ENCODE measurements around the gene MAB21L4.
A peak's percentile ranks its signal among the peaks of the same experiment; 100 is the strongest.

The MAB21L4 gene

DNA sequence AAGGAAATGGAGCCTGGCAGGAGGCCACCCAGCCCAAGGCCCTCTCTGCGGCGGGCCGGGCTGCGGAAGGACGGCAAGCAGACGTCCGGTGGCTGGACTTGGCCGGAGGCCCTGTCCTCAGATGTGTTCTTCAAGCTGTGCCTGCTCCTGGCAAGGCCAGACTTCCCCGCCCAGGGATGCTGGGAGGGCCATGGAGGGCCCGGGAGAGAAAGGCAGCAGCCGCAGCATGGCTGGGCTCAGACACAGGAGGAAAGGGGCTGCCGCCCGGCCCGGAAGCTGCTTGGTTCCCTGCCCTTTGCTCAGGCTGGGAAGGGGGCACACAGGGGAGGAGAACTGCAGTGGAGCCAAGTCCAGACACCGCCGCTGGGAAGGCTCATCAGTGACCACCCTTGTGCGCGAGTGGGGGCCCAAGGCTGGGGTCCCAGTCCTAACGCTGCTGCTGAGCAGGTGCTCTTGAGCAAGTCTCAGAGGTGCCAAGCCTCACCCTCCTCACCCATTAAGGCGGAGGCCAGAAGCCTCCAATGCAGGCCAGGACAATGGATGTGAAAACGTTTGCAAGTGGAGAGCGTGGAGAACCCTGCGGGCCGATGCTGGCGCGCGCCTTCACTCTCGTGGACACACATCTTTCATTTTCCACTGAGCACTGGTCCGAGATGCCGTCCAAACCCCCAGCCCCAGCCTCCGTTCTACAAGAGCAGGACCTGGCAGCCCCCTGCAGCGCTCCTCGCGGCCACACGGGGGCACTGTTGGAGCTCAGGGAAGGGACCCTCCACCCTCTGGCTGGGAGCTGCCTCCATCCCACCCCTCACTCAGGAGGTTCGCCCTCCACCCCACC is 18.1 kb upstream of the MAB21L4 start:
- no peak overlapping the region for H3K27ac ChIP-seq
- TF ChIP-seq, protein P1, sequence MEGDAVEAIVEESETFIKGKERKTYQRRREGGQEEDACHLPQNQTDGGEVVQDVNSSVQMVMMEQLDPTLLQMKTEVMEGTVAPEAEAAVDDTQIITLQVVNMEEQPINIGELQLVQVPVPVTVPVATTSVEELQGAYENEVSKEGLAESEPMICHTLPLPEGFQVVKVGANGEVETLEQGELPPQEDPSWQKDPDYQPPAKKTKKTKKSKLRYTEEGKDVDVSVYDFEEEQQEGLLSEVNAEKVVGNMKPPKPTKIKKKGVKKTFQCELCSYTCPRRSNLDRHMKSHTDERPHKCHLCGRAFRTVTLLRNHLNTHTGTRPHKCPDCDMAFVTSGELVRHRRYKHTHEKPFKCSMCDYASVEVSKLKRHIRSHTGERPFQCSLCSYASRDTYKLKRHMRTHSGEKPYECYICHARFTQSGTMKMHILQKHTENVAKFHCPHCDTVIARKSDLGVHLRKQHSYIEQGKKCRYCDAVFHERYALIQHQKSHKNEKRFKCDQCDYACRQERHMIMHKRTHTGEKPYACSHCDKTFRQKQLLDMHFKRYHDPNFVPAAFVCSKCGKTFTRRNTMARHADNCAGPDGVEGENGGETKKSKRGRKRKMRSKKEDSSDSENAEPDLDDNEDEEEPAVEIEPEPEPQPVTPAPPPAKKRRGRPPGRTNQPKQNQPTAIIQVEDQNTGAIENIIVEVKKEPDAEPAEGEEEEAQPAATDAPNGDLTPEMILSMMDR (IDR thresholded peaks at IDR 0.05; ENCODE audit: low read depth, low read length, missing control alignments), result peak; percentile 97
- in situ Hi-C loops (cut with HindIII; ENCODE audit: low pct_ligation_motif_present, low sequenced_read_pairs), result no loop called here
- peaks cover 2% of the 10 kb centered on the region for H3K27me3 ChIP-seq (replicated peaks)
- H3K36me3 ChIP-seq (replicated peaks), result no peaks in the 10 kb centered on the region
- no peak overlapping the region for H3K4me3 ChIP-seq (ENCODE audit: low read depth, low read length)
- DNase-seq, result no peak

DNA sequence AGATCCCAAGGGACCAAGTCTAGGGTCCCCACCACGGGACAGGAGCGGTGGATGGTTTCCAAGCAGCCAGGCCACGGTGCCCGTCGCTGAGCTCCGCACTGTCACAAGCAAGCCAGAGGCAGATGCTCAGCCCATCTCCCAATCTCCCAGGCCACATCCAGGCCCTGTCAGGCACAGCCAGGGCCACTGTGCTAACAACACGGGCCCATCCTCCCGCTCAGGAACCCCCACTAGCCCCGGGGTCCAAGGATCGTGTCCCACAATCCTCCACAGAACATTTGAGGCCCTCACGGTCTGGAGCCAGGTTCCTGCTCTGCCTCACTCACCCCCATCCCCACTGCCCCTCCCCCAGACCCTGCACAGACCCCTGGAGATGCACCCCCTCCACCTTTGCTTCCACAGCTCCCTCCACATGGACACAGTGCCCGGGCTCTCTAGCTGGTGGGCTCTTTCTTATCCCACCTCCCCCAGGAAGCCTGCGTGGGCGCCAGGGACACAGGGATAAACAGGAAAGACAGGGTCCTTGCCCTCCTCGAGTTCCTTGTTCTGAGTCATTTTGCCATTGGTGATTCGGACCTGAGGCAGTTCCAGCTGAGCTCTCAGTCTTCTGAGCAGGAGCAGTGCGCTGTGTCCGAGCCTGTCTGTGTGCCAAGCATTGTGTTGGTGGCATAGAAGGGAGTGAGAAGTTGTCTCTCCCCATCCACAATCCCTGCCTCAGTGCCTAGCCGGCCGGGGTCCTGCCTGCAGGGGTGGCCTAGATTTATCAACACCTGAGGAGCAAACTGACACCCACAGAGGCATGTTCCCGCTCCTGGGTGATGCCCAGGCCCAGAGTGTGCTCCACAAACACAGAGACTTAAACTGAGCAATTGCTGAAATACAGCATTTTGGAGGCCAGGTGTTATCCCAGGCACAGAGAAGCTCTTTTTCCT is 17.2 kb upstream of the MAB21L4 start:
- Histone ChIP-seq H3K27ac (no peak overlapping the region), H3K27me3 (replicated peaks) (peaks cover 2% of the 10 kb centered on the region), H3K36me3 (replicated peaks) (no peaks in the 10 kb centered on the region), H3K4me3 (ENCODE audit: low read depth, low read length) (no peak overlapping the region)
- in situ Hi-C loops (cut with HindIII; ENCODE audit: low pct_ligation_motif_present, low sequenced_read_pairs), result no loop called here
- no peak for DNase-seq
- TF ChIP-seq, protein P1 (IDR thresholded peaks at IDR 0.05; ENCODE audit: low read depth, low read length, missing control alignments), result no peak

DNA sequence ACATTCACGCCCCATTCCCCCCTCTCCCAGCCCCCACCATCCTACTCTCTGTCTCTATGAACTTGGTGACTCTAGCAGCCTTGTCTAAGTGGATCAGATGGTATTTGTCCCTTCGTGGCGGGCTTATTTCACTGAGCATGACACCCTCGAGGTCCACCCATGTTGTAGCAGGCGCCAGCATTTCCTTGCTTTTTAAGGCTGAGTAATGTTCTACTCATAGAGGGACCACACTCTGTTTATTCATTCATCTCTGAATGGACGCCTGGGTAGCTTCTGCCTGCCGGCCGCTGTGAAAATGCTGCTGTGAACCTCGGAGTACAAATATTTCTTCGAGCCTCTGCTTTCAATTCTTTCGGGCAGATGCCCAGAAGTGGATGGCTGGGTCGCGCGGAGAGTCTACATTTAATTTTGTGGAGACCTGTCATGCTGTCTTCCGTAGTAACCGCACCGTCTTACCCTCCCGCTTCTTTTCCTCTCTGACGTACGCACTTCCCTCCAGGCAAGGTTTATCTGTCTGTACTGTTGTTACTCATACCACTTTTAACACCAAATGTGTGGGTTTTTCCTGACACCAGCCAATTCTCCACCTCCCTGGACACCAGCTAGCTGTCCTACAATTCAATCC is 15.8 kb upstream of the MAB21L4 start:
- H3K36me3 ChIP-seq (replicated peaks), result no peaks in the 10 kb centered on the region
- no peak overlapping the region for H3K27ac ChIP-seq
- H3K27me3 ChIP-seq (replicated peaks), result peaks cover 2% of the 10 kb centered on the region
- no peak overlapping the region for H3K4me3 ChIP-seq (ENCODE audit: low read depth, low read length)
- peak; percentile 39 for DNase-seq
- TF ChIP-seq, protein P1 (IDR thresholded peaks at IDR 0.05; ENCODE audit: low read depth, low read length, missing control alignments), result no peak
- in situ Hi-C loops (cut with HindIII; ENCODE audit: low pct_ligation_motif_present, low sequenced_read_pairs), result no loop called here

GRCh38 chr2:240909216-240909974 is 13.4 kb upstream of the MAB21L4 start:
- H3K27ac ChIP-seq, result no peak overlapping the region
- DNase-seq, result no peak
- no peaks in the 10 kb centered on the region for H3K36me3 ChIP-seq (replicated peaks)
- TF ChIP-seq, protein P1 (IDR thresholded peaks at IDR 0.05; ENCODE audit: low read depth, low read length, missing control alignments), result no peak
- in situ Hi-C loops (cut with HindIII; ENCODE audit: low pct_ligation_motif_present, low sequenced_read_pairs), result no loop called here
- H3K27me3 ChIP-seq (replicated peaks), result peaks cover 4% of the 10 kb centered on the region
- H3K4me3 ChIP-seq (ENCODE audit: low read depth, low read length), result no peak overlapping the region

GRCh38 chr2:240906911-240907590 is 11.1 kb upstream of the MAB21L4 start:
- in situ Hi-C loops (cut with HindIII; ENCODE audit: low pct_ligation_motif_present, low sequenced_read_pairs), result no loop called here
- no peaks in the 10 kb centered on the region for H3K36me3 ChIP-seq (replicated peaks)
- no peak overlapping the region for H3K27ac ChIP-seq
- H3K27me3 ChIP-seq (replicated peaks), result peaks cover 4% of the 10 kb centered on the region
- DNase-seq, result no peak
- no peak overlapping the region for H3K4me3 ChIP-seq (ENCODE audit: low read depth, low read length)
- TF ChIP-seq, protein P1 (IDR thresholded peaks at IDR 0.05; ENCODE audit: low read depth, low read length, missing control alignments), result no peak
